Measurements from ENCODE around the gene BRINP1. TPM values are rescaled to one million over a fixed set of nuclear protein-coding genes. Genes with fewer than 3 reads are reported as not detected.
A peak's percentile ranks its signal among the peaks of the same experiment; 100 is the strongest.

BRINP1 gene
- total RNA-seq, 1 donor from 2014 or later = 0.79 TPM

- H3K27ac Mint-ChIP-seq = no peak overlapping the region
- no peaks in the 10 kb centered on the region for H3K36me3 Mint-ChIP-seq (ENCODE audit: insufficient read depth)
- H3K4me1 Mint-ChIP-seq (ENCODE audit: low read depth) = peaks cover 9% of the 10 kb centered on the region
- H3K27me3 Mint-ChIP-seq = peaks cover 70% of the 10 kb centered on the region
- no peak for DNase-seq (ENCODE audit: low spot score, unreplicated experiment)
- H3K9me3 Mint-ChIP-seq (ENCODE audit: low read depth) = no peaks in the 10 kb centered on the region
- no peak for TF ChIP-seq CTCF (IDR thresholded peaks at IDR 0.05; ENCODE audit: unreplicated experiment)
- no peak overlapping the region for H3K4me3 Mint-ChIP-seq (ENCODE audit: low read depth)
Observed at GRCh38 chr9:119366909-119367682, 2.1 kb downstream of the BRINP1 start.

- Mint-ChIP-seq H3K9me3 (ENCODE audit: low read depth) (no peaks in the 10 kb centered on the region), H3K27me3 (peaks cover 59% of the 10 kb centered on the region), H3K27ac (no peak overlapping the region), H3K36me3 (ENCODE audit: insufficient read depth) (no peaks in the 10 kb centered on the region), H3K4me3 (ENCODE audit: low read depth) (no peak overlapping the region), H3K4me1 (ENCODE audit: low read depth) (peaks cover 12% of the 10 kb centered on the region)
- TF ChIP-seq CTCF (IDR thresholded peaks at IDR 0.05; ENCODE audit: unreplicated experiment) = peak; percentile 83
- peak; percentile 36 for DNase-seq (ENCODE audit: low spot score, unreplicated experiment)
Observed at GRCh38 chr9:119365291-119366027, 3.8 kb downstream of the BRINP1 start.

GRCh38 chr9:119360237-119360636, 9.0 kb downstream of the BRINP1 start:
- H3K4me1 Mint-ChIP-seq (ENCODE audit: low read depth) = peaks cover 2% of the 10 kb centered on the region
- H3K36me3 Mint-ChIP-seq (ENCODE audit: insufficient read depth) = no peaks in the 10 kb centered on the region
- H3K27me3 Mint-ChIP-seq = peaks cover 15% of the 10 kb centered on the region
- H3K9me3 Mint-ChIP-seq (ENCODE audit: low read depth) = no peaks in the 10 kb centered on the region
- no peak overlapping the region for H3K27ac Mint-ChIP-seq
- DNase-seq (ENCODE audit: low spot score, unreplicated experiment) = no peak
- H3K4me3 Mint-ChIP-seq (ENCODE audit: low read depth) = no peak overlapping the region
- TF ChIP-seq CTCF (IDR thresholded peaks at IDR 0.05; ENCODE audit: unreplicated experiment) = no peak

- Mint-ChIP-seq H3K9me3 (ENCODE audit: low read depth) (no peaks in the 10 kb centered on the region), H3K4me1 (ENCODE audit: low read depth) (peaks cover 2% of the 10 kb centered on the region), H3K27me3 (peaks cover 4% of the 10 kb centered on the region), H3K27ac (no peak overlapping the region), H3K4me3 (ENCODE audit: low read depth) (no peak overlapping the region), H3K36me3 (ENCODE audit: insufficient read depth) (no peaks in the 10 kb centered on the region)
- DNase-seq (ENCODE audit: low spot score, unreplicated experiment) = no peak
- no peak for TF ChIP-seq CTCF (IDR thresholded peaks at IDR 0.05; ENCODE audit: unreplicated experiment)
Observed at GRCh38 chr9:119357336-119358096, 11.7 kb downstream of the BRINP1 start.

- no peak overlapping the region for H3K27ac Mint-ChIP-seq
- no peaks in the 10 kb centered on the region for H3K36me3 Mint-ChIP-seq (ENCODE audit: insufficient read depth)
- TF ChIP-seq CTCF (IDR thresholded peaks at IDR 0.05; ENCODE audit: unreplicated experiment) = peak; percentile 45
- no peaks in the 10 kb centered on the region for H3K9me3 Mint-ChIP-seq (ENCODE audit: low read depth)
- DNase-seq (ENCODE audit: low spot score, unreplicated experiment) = no peak
- H3K4me3 Mint-ChIP-seq (ENCODE audit: low read depth) = no peak overlapping the region
- peaks cover 2% of the 10 kb centered on the region for H3K4me1 Mint-ChIP-seq (ENCODE audit: low read depth)
- H3K27me3 Mint-ChIP-seq = peaks cover 9% of the 10 kb centered on the region
Observed at GRCh38 chr9:119349351-119349825, 19.8 kb downstream of the BRINP1 start.

Data from progenitor cell of endocrine pancreas (in vitro differentiated cells).